ENCODE measurements around the gene PDE4D. TPM values are rescaled to one million over a fixed set of nuclear protein-coding genes. Genes with fewer than 3 reads are reported as not detected.

The PDE4D gene
- total and polyA plus RNA-seq, 11 donors, result 5.2 to 68.3 (median 42.1) TPM

DNA sequence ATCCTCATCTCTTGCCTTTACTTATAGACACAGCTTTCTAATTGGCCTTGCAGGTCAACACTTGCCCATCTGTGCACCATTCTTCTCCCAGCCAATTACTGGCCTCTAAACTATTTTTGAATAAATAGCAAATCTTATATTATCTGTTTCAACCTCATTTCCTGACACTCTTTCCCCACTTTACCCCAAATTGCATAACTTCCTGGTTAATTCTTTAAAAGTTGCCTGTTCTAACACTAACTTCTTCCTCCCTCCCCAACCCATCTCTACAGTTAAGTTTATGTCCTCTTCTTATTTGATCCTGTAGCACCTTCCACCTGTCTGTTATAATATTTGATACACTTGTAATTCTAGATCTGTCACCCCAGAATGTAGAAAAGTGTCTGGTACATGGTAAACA lies 372.1 kb downstream of the PDE4D start:
- intact Hi-C loops (cut with DNase I), result no loop called here
- Histone ChIP-seq H3K36me3 (no peaks in the 10 kb centered on the region), H3K27ac (no peak overlapping the region), H3K9me3 (peaks cover 0 to 4% (median 0%) of the 10 kb centered on the region in 12 donors), H3K4me3 (no peak overlapping the region), H3K27me3 (no peaks in the 10 kb centered on the region), H3K4me1 (no peaks in the 10 kb centered on the region)
- TF ChIP-seq POLR2A (IDR thresholded peaks at IDR 0.05), result no peak
- TF ChIP-seq, protein P1, sequence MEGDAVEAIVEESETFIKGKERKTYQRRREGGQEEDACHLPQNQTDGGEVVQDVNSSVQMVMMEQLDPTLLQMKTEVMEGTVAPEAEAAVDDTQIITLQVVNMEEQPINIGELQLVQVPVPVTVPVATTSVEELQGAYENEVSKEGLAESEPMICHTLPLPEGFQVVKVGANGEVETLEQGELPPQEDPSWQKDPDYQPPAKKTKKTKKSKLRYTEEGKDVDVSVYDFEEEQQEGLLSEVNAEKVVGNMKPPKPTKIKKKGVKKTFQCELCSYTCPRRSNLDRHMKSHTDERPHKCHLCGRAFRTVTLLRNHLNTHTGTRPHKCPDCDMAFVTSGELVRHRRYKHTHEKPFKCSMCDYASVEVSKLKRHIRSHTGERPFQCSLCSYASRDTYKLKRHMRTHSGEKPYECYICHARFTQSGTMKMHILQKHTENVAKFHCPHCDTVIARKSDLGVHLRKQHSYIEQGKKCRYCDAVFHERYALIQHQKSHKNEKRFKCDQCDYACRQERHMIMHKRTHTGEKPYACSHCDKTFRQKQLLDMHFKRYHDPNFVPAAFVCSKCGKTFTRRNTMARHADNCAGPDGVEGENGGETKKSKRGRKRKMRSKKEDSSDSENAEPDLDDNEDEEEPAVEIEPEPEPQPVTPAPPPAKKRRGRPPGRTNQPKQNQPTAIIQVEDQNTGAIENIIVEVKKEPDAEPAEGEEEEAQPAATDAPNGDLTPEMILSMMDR (IDR thresholded peaks at IDR 0.05), result no peak
- ATAC-seq, result no peak
- no peak for DNase-seq

DNA sequence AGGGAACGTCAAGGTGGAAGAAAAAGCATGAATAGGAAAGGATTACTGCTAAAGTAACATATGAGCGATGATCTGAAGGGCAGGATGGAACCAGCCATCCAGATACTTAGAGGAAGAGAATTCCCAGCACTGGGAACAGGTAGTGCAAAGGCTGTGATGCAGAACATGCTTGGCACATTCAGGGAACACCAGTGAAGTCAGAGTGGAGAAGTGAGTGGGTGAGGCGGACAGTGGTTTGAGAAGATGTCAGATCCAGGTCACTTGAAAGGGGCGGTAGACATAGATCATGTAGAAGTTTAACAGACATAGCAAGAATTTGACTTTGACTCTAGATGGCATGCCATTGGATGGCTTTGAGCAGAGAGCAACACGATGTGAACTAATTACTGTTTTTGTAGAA lies 374.2 kb downstream of the PDE4D start:
- 92 to 96% (median 93%) methylated on average over 5 of the region's 5 CpGs for WGBS, 4 donors
- ATAC-seq (no peak), DNase-seq (no peak)
- Histone ChIP-seq H3K36me3 (no peaks in the 10 kb centered on the region), H3K27me3 (no peaks in the 10 kb centered on the region), H3K4me3 (no peak overlapping the region), H3K27ac (no peak overlapping the region), H3K9me3 (peaks cover 0 to 4% (median 0%) of the 10 kb centered on the region in 12 donors), H3K4me1 (no peaks in the 10 kb centered on the region)
- intact Hi-C loops (cut with DNase I), result no loop called here
- no peak for TF ChIP-seq POLR2A (IDR thresholded peaks at IDR 0.05)
- TF ChIP-seq, protein P1 (IDR thresholded peaks at IDR 0.05), result no peak

DNA sequence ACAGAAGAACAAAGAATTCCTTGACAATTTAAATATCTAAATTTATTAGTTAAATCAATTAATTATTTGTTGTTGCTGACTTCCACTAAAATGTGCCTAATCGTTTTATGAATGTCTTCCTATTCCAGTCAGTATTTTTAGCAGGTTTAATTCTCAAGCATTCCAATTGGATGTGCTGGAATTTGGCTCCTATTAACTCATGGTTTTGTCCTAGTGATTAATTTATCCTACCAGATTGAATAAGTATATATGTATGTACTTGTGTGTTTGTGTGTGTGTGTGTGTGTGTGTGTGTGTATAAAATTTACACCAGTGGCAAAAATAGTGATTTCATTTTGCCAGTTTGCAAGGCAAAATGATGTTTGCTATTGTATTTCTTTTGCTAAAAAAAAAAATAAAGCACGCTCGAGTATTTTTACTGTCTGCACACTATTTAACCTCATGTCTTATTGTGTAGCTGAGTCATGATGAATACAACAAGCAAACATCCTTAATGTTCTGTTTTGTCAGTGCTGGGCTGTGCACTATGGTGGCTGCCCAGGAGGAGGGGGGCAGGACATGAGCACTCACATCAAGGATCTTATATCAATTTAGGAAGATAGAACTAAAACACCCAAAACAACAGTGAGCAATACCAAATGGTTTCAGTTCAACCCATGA lies 375.5 kb downstream of the PDE4D start:
- 61 to 75% (median 66%) methylated on average over 3 of the region's 3 CpGs for WGBS, 4 donors
- TF ChIP-seq, protein P1 (IDR thresholded peaks at IDR 0.05), result no peak
- TF ChIP-seq POLR2A (IDR thresholded peaks at IDR 0.05), result no peak
- Histone ChIP-seq H3K9me3 (no peaks in the 10 kb centered on the region), H3K4me3 (no peak overlapping the region), H3K27me3 (no peaks in the 10 kb centered on the region), H3K27ac (no peak overlapping the region), H3K36me3 (no peaks in the 10 kb centered on the region), H3K4me1 (no peaks in the 10 kb centered on the region)
- ATAC-seq (no peak), DNase-seq (no peak)
- intact Hi-C loops (cut with DNase I), result no loop called here

DNA sequence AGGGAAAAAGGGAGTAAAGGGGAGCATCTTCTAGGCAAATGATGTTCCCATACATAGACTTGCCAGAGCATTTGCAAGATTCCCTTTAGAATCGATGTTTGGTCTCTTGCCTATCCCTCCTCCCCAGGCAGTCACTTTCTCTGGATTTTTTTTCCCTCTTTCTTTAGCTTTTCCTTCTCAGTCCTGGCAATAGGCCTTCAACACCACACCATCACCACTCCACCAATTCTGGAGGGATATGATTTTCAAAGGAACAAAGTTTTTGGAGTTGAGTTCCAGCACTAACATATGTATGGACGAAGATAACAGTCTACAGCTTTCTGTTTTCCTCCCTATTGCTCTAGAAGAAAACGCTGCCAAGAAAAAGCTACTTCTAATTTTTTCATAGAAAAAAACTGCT lies 377.4 kb downstream of the PDE4D start:
- Histone ChIP-seq H3K27ac (no peak overlapping the region), H3K4me3 (no peak overlapping the region), H3K27me3 (no peaks in the 10 kb centered on the region), H3K9me3 (no peaks in the 10 kb centered on the region), H3K36me3 (no peaks in the 10 kb centered on the region), H3K4me1 (no peaks in the 10 kb centered on the region)
- WGBS, 4 donors, result 73 to 82% (median 78%) methylated on average over 3 of the region's 3 CpGs
- DNase-seq (no peak), ATAC-seq (no peak)
- intact Hi-C loops (cut with DNase I), result no loop called here
- TF ChIP-seq POLR2A (IDR thresholded peaks at IDR 0.05), result no peak
- TF ChIP-seq, protein P1 (IDR thresholded peaks at IDR 0.05), result no peak

Measured in heart left ventricle (tissue), 16 donors.